ENCODE results near the gene PDE3B.

DNA sequence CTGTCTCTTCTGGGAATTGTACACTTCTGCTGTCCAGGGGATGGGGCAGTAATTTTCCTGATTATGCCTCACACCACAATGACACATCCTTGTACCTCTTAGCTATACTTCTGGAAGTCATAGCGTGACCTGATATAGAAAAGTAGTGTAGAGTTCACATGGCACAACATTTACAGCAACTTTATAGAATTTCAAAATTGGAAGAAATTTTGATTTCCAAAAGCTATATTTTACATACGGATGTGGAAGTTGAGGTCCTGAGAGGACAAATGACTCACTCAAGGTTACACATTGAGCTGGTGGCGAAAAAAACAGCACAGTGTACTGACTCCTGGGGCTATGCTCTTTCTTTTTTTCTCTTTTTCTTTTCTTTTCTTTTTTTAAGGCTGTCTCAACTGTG is 254.8 kb downstream of the PDE3B start:
- TF ChIP-seq, protein P1, sequence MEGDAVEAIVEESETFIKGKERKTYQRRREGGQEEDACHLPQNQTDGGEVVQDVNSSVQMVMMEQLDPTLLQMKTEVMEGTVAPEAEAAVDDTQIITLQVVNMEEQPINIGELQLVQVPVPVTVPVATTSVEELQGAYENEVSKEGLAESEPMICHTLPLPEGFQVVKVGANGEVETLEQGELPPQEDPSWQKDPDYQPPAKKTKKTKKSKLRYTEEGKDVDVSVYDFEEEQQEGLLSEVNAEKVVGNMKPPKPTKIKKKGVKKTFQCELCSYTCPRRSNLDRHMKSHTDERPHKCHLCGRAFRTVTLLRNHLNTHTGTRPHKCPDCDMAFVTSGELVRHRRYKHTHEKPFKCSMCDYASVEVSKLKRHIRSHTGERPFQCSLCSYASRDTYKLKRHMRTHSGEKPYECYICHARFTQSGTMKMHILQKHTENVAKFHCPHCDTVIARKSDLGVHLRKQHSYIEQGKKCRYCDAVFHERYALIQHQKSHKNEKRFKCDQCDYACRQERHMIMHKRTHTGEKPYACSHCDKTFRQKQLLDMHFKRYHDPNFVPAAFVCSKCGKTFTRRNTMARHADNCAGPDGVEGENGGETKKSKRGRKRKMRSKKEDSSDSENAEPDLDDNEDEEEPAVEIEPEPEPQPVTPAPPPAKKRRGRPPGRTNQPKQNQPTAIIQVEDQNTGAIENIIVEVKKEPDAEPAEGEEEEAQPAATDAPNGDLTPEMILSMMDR (IDR thresholded peaks at IDR 0.05): no peak
- no peak for TF ChIP-seq POLR2A (IDR thresholded peaks at IDR 0.05)
